HepG2 (cell line): Measurements from ENCODE around the gene NINJ2. TPM values are rescaled to one million over a fixed set of nuclear protein-coding genes. Genes with fewer than 3 reads are reported as not detected.

Experiments
- ATM ChIP-seq: fragments of 450-650 bp; IDR thresholded peaks from 2 replicates; pipeline ENCODE4 v1.7.1; 2017; ENCODE audit warnings: mild to moderate bottlenecking, borderline replicate concordance
- CBFB ChIP-seq: sonication (generic); formaldehyde crosslinking; IDR thresholded peaks from 2 replicates; pipeline ENCODE4 v1.4.0; 2020; ENCODE audit warnings: missing genetic modification reagents
- CREB1 ChIP-seq, 2 experiments: fragments of 450-650 bp in 1 of 2; IDR thresholded peaks; 2 replicates each; pipeline ENCODE4 v1.6.1; 2016 to 2017; ENCODE audit warnings: control low read depth in 1 of 2, mild to moderate bottlenecking in 1 of 2, missing compliant biosample characterization in 1 of 2, missing genetic modification characterization in 1 of 2
- E2F5 ChIP-seq: sonication (generic); formaldehyde crosslinking; conservative IDR thresholded peaks from 2 replicates; pipeline ENCODE4 v1.4.0; 2020; ENCODE audit warnings: missing genetic modification reagents
- HIC2 ChIP-seq: sonication (generic); formaldehyde crosslinking; IDR thresholded peaks from 2 replicates; pipeline ENCODE4 v1.9.0; 2022; ENCODE audit warnings: low read depth, missing genetic modification reagents
- KDM5A ChIP-seq: fragments of 200-600 bp; sonication (generic); IDR thresholded peaks from 2 replicates; pipeline ENCODE4 v1.7.0; 2018; ENCODE audit warnings: antibody characterized with exemption, mild to moderate bottlenecking, low read length, borderline replicate concordance
- MYC ChIP-seq: sonication (generic); formaldehyde crosslinking; IDR thresholded peaks from 2 replicates; pipeline ENCODE4 v1.9.0; 2021; ENCODE audit warnings: missing genetic modification reagents, borderline replicate concordance
- RBM39 ChIP-seq: fragments of 200-400 bp; formaldehyde crosslinking; IDR thresholded peaks from one replicate; pipeline ENCODE4 v1.6.1; 2018; ENCODE audit warnings: antibody characterized with exemption, mild to moderate bottlenecking, low read depth, low read length; ENCODE audit not compliant: poor library complexity, severe bottlenecking
- REPIN1 ChIP-seq: sonication (generic); formaldehyde crosslinking; IDR thresholded peaks from 2 replicates; pipeline ENCODE4 v1.8.0; 2022; ENCODE audit warnings: missing genetic modification reagents, low read depth, mild to moderate bottlenecking, borderline replicate concordance
- RFX3 ChIP-seq: IDR thresholded peaks from 2 replicates; pipeline ENCODE4 v1.6.1; 2016; ENCODE audit warnings: missing biosample characterization, missing genetic modification reagents
- STAT5B ChIP-seq: sonication (generic); formaldehyde crosslinking; IDR thresholded peaks from 2 replicates; pipeline ENCODE4 v1.4.0; 2020; ENCODE audit warnings: missing genetic modification reagents
- ZNF513 ChIP-seq: sonication (generic); formaldehyde crosslinking; conservative IDR thresholded peaks from 2 replicates; pipeline ENCODE4 v1.5.0; 2020; ENCODE audit warnings: missing genetic modification reagents
- ZNF710 ChIP-seq: sonication (generic); formaldehyde crosslinking; IDR thresholded peaks from 2 replicates; pipeline ENCODE4 v1.5.0; 2020; ENCODE audit warnings: mild to moderate bottlenecking, missing genetic modification reagents, borderline replicate concordance
- ZNF788 ChIP-seq: sonication (generic); formaldehyde crosslinking; IDR thresholded peaks from 2 replicates; pipeline ENCODE4 v1.5.0; 2020; ENCODE audit warnings: mild to moderate bottlenecking, missing genetic modification reagents, borderline replicate concordance
- ZNF879 ChIP-seq: sonication (generic); formaldehyde crosslinking; IDR thresholded peaks from 2 replicates; pipeline ENCODE4 v1.8.1; 2023; ENCODE audit warnings: missing genetic modification reagents
- polyA plus RNA-seq, 8 experiments: library from polyadenylated mRNA; depleted of rRNA in 3 of 8; stranded (reverse) in 7 of 8; unstranded in 1 of 8; fragments of >200 nt; fragmentation: Illumina TruSeq in 4 of 8; extraction: Trizol in 4 of 8; gene quantifications; 2 replicates each; pipeline versions ENCODE4 v1.2.1 to v1.2.3, GENCODE V29; 2011 to 2016; ENCODE audit warnings: low read depth in 4 of 8, missing spikeins in 1 of 8, mixed read lengths in 1 of 8; ENCODE audit not compliant: insufficient read depth in 1 of 8
- total RNA-seq, 5 experiments: library from RNA; depleted of rRNA; stranded (reverse); fragments of >200 nt; fragmentation: Illumina TruSeq; extraction: Trizol; gene quantifications; 2 replicates each; pipeline ENCODE4 v1.2.3, GENCODE V29; 2016; ENCODE audit warnings: low read depth in 1 of 5
- TF ChIP-seq, protein P1 (sequence below): sonication (generic); formaldehyde crosslinking; IDR thresholded peaks from 2 replicates; pipeline ENCODE4 v1.5.1; 2020; ENCODE audit warnings: missing genetic modification reagents, mild to moderate bottlenecking, borderline replicate concordance
- TF ChIP-seq, protein P2 (sequence below): sonication (generic); formaldehyde crosslinking; IDR thresholded peaks from 2 replicates; pipeline ENCODE4 v1.5.0; 2020; ENCODE audit warnings: missing genetic modification reagents, mild to moderate bottlenecking, borderline replicate concordance

NINJ2 gene
- total and polyA plus RNA-seq, 2 of the 13 experiments (the other 11 are each of a cell fraction or from before 2014, with no cell fraction given): 0.62 to 3.8 TPM

DNA sequence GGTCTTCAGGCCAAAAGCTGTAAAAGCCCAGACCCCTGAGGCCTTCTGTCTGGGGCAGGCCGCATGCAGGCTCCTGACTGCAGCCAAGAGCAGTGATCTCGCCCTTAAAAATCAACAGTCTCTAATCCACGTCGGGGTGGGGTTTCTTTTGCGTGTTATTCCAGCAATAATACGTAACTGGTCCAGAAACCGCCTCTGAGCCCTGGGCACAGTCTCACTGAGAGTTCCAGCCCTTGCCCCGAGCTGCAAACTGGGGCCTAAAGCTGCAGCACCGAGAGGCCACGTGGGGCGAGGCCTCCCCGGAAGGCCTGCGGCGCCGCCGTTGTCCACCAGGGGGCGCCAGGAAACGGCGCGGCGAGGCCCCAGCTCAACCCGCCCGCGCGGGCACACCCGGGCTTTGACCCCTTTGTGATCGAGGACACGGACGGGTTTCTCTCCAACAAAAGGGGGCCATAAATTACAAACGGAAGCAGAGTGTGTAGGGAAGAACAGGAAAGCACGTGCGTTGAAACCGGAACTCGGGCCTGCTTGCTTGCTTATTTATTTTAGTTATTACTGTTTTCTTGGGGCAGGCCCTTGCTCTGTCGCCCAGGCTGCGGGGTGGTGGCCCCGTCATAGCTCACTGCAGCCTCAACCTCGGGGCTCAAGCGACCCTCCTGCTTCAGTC is 87.2 kb downstream of the NINJ2 start (continued):
- TF ChIP-seq ZNF513 (no peak), HIC2 (CRISPR knock-in tag) (peak; percentile 92), ZNF788 (CRISPR knock-in tag) (peak; percentile 60; the same call in 1 of the 2 replicates), RBM39 (peak; percentile 76), STAT5B (CRISPR knock-in tag) (no peak), CBFB (CRISPR knock-in tag) (peak; percentile 27; the same call in 1 of the 2 replicates), E2F5 (peak; percentile 72; the same call in 1 of the 2 replicates), ZNF710 (peak; percentile 88; the same call in 1 of the 2 replicates), MYC (peak; percentile 99), ATM (no peak), CREB1 (IDR thresholded peaks at IDR 0.05) (no peak), CREB1 (CRISPR knock-in tag; IDR thresholded peaks at IDR 0.05) (no peak), ZNF879 (CRISPR knock-in tag) (peak; percentile 71; the same call in 1 of the 2 replicates), KDM5A (no peak; the same call in 1 of the 2 replicates), REPIN1 (CRISPR knock-in tag) (peak; percentile 92), RFX3 (CRISPR knock-in tag) (no peak)
- TF ChIP-seq, protein P1, sequence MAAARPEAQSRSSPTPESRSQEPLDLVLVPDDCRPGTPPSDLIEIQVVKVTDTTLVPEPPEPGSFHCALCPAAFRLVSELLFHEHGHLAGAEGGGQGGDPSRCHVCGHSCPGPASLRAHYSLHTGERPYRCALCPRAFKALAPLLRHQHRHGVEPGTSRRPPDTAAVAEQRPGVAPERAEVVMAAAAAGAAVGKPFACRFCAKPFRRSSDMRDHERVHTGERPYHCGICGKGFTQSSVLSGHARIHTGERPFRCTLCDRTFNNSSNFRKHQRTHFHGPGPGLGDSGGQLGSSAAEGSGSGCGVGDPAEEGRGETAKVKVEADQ (CRISPR knock-in tag): 0 out of 2 replicates have a peak, but pooled peaks have one; percentile 43
- TF ChIP-seq, protein P2, sequence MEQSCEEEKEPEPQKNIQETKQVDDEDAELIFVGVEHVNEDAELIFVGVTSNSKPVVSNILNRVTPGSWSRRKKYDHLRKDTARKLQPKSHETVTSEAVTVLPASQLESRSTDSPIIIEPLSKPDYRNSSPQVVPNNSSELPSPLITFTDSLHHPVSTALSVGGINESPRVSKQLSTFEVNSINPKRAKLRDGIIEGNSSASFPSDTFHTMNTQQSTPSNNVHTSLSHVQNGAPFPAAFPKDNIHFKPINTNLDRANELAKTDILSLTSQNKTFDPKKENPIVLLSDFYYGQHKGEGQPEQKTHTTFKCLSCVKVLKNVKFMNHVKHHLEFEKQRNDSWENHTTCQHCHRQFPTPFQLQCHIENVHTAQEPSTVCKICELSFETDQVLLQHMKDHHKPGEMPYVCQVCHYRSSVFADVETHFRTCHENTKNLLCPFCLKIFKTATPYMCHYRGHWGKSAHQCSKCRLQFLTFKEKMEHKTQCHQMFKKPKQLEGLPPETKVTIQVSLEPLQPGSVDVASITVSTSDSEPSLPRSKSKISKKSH (CRISPR knock-in tag): peak; percentile 93
